CD4-positive, alpha-beta T cell (primary cell): ENCODE measurements around the gene DLX4. TPM values are rescaled to one million over a fixed set of nuclear protein-coding genes. Genes with fewer than 3 reads are reported as not detected.

Experiments
- ATAC-seq: fragments of 200-7000 bp; cut with Tn5 transposase; one replicate; pipeline ENCODE4 v1.10.0; 2022; ENCODE audit warnings: mild to moderate bottlenecking; ENCODE audit not compliant: poor library complexity
- CTCF ChIA-PET: fragments of 350-600 bp; sonication (Branson Sonifier 250); formaldehyde crosslinking; loops from one replicate; lab custom pipeline; 2021; ENCODE audit warnings: antibody characterized with exemption, inconsistent platforms; lab: Charles Lee
- POLR2A ChIA-PET: fragments of 350-600 bp; sonication (Branson Sonifier 250); formaldehyde crosslinking; loops from one replicate; lab custom pipeline; 2021; ENCODE audit warnings: antibody characterized with exemption, inconsistent platforms; lab: Charles Lee
- DNase-seq, 14 experiments: peaks; one replicate each; pipeline ENCODE4 v3.0.0-alpha.2; 2013 to 2020; ENCODE audit warnings: mixed read lengths in 2 of 14
- H3K27ac ChIP-seq, 2 donors: one replicate each; pipeline versions ENCODE4 v1.5.1 to v1.7.0; 2013; ENCODE audit warnings: low read length in 2 of 2, low read depth in 1 of 2, mild to moderate bottlenecking in 1 of 2
- H3K27me3 ChIP-seq, 2 experiments: 1 replicate in 1 of 2; 2 replicates in 1 of 2; pipeline versions ENCODE4 v1.6.1 to v1.7.0; 2013; ENCODE audit warnings: low read length in 2 of 2, control low read depth in 1 of 2, mild to moderate bottlenecking in 1 of 2, moderate library complexity in 1 of 2; ENCODE audit not compliant: insufficient read depth in 2 of 2, control insufficient read depth in 1 of 2
- H3K36me3 ChIP-seq: one replicate; pipeline ENCODE4 v1.6.1; 2013; ENCODE audit warnings: low read length, control low read depth; ENCODE audit not compliant: insufficient read depth
- H3K4me1 ChIP-seq: one replicate; pipeline ENCODE4 v1.6.1; 2013; ENCODE audit warnings: low read length, control low read depth; ENCODE audit not compliant: insufficient read depth
- H3K4me3 ChIP-seq: one replicate; pipeline ENCODE4 v1.5.1; 2013; ENCODE audit warnings: mild to moderate bottlenecking, low read length, moderate library complexity
- H3K9me3 ChIP-seq, 2 experiments: 1 replicate in 1 of 2; 2 replicates in 1 of 2; pipeline versions ENCODE4 v1.6.1 to v1.7.0; 2013; ENCODE audit warnings: low read length in 2 of 2, mild to moderate bottlenecking in 2 of 2, control low read depth in 1 of 2, moderate library complexity in 1 of 2; ENCODE audit not compliant: control insufficient read depth in 1 of 2, insufficient read depth in 1 of 2
- H3K27ac Mint-ChIP-seq: one replicate; pipeline ENCODE4 v1.8.0; 2020; ENCODE audit warnings: mixed read lengths
- H3K27me3 Mint-ChIP-seq: one replicate; pipeline ENCODE4 v1.8.0; 2021; ENCODE audit warnings: mixed read lengths
- H3K36me3 Mint-ChIP-seq: one replicate; pipeline ENCODE4 v1.8.0; 2021; ENCODE audit warnings: low read depth, mixed read lengths
- H3K4me1 Mint-ChIP-seq: one replicate; pipeline ENCODE4 v1.8.0; 2021; ENCODE audit warnings: low read depth, mixed read lengths
- H3K4me3 Mint-ChIP-seq: one replicate; pipeline ENCODE4 v1.8.0; 2020; ENCODE audit warnings: mild to moderate bottlenecking, mixed read lengths
- H3K9me3 Mint-ChIP-seq: one replicate; pipeline ENCODE4 v1.8.0; 2020; ENCODE audit warnings: mixed read lengths
- intact Hi-C, 2 experiments: fragments of 100-400 bp; cut with DNase I in 1 of 2; cut with micrococcal nuclease in 1 of 2; formaldehyde crosslinking; loops; one replicate each; pipeline versions ENCODE4 v1.15.1 to v1.9.0; 2023 to 2025; cut with DNase I, micrococcal nuclease
- total RNA-seq, 174 experiments: library from RNA in 2 of 174; stranded (reverse) in 2 of 174; gene quantifications; one replicate each; pipeline ENCODE4 v1.2.3 and lab custom pipeline; 2021 to 2026
- TF ChIP-seq, protein P1 (sequence below): fragments of 200-600 bp; IDR thresholded peaks from one replicate; pipeline ENCODE4 v1.8.0; 2022; ENCODE audit warnings: antibody characterized with exemption, mild to moderate bottlenecking

Gene DLX4
- total RNA-seq, 2 experiments from 2014 or later: 0.59 to 0.85 TPM

DNA sequence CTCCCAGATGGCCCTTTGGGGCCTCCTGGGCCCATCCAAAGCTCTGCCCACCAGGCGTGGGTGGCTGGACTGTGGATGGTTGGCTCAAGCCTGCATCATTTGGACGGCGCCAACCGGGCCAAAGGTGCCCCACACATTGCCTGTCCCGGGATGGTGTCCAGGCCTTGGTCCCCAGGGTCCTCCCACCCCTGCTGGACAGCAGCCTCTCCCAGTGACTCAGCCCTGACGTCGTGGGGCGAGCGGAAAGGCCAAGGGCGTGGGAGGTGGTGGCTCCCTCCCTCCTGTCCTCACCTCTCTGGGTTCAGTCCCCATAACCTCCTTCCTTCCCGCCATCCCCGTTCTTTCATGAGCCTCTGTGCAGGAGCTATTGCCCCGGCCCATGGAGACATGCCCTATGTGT lies 42.1 kb upstream of the DLX4 start:
- H3K36me3 Mint-ChIP-seq: no peaks in the 10 kb centered on the region
- ATAC-seq (no peak), DNase-seq (no peak)
- peaks cover 0 to 5% of the 10 kb centered on the region in 2 experiments for H3K9me3 ChIP-seq
- no peak overlapping the region for H3K27ac ChIP-seq
- CTCF ChIA-PET: interaction anchor here (0.7 kb wide), 1 partner anchor 26 kb away, joined by 3 read pairs; no protein-coding TSS in a partner anchor
- no peaks in the 10 kb centered on the region for H3K9me3 Mint-ChIP-seq
- TF ChIP-seq, protein P1, sequence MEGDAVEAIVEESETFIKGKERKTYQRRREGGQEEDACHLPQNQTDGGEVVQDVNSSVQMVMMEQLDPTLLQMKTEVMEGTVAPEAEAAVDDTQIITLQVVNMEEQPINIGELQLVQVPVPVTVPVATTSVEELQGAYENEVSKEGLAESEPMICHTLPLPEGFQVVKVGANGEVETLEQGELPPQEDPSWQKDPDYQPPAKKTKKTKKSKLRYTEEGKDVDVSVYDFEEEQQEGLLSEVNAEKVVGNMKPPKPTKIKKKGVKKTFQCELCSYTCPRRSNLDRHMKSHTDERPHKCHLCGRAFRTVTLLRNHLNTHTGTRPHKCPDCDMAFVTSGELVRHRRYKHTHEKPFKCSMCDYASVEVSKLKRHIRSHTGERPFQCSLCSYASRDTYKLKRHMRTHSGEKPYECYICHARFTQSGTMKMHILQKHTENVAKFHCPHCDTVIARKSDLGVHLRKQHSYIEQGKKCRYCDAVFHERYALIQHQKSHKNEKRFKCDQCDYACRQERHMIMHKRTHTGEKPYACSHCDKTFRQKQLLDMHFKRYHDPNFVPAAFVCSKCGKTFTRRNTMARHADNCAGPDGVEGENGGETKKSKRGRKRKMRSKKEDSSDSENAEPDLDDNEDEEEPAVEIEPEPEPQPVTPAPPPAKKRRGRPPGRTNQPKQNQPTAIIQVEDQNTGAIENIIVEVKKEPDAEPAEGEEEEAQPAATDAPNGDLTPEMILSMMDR: no peak
- peaks cover 8 to 11% of the 10 kb centered on the region in 2 experiments for H3K27me3 ChIP-seq
- H3K4me3 Mint-ChIP-seq: no peak overlapping the region
- H3K4me1 Mint-ChIP-seq: no peaks in the 10 kb centered on the region
- H3K27me3 Mint-ChIP-seq: peaks cover 64% of the 10 kb centered on the region
- POLR2A ChIA-PET: no interaction called here
- H3K4me1 ChIP-seq: no peaks in the 10 kb centered on the region
- intact Hi-C loops: no loop called here
- no peak overlapping the region for H3K27ac Mint-ChIP-seq
- H3K36me3 ChIP-seq: no peaks in the 10 kb centered on the region
- H3K4me3 ChIP-seq: no peak overlapping the region

DNA sequence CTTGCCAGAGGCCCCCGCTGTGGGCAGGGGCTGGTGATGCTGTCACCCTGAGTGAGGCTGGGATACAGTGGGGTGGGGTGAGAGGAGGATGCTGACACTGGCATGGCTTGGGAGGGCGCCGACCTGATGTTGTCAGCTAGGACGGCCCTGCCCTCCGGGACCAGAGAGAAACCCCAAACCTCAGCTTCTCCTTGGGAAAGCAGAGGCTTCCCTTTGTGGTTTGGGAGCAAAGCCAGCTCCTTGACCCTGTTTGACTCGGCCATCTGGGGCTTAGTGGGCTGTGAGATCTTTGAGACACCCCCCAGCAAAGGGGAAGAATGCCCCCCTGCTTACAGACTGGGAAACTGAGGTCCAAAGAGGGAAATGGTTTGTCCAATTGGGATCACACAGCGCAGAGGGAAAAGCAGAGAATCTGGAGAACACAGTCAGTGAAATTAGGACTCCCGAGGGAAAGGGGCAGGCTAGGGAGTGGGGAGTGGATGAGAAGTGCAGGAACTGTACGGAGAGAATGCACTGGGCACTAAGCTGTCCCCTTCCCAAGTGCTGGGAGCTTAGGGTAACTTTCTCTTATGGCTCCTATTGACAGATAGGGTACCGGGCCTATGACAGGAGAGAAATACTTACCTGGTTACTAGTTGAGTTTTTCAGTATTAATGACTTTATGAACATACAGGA lies 40.7 kb upstream of the DLX4 start:
- DNase-seq: no peak
- intact Hi-C loops: no loop called here
- Mint-ChIP-seq H3K4me3 (no peak overlapping the region), H3K4me1 (no peaks in the 10 kb centered on the region), H3K27me3 (peaks cover 60% of the 10 kb centered on the region), H3K27ac (no peak overlapping the region), H3K9me3 (no peaks in the 10 kb centered on the region), H3K36me3 (no peaks in the 10 kb centered on the region)
- H3K27ac ChIP-seq: no peak overlapping the region
- no peaks in the 10 kb centered on the region for H3K4me1 ChIP-seq
- CTCF ChIA-PET: no interaction called here
- POLR2A ChIA-PET: interaction anchor here (0.6 kb wide), 1 partner anchor 11 kb away, joined by 3 read pairs; no protein-coding TSS in a partner anchor
- TF ChIP-seq, protein P1: no peak
- H3K4me3 ChIP-seq: no peak overlapping the region
- ATAC-seq: no peak
- H3K27me3 ChIP-seq: peaks cover 8 to 20% of the 10 kb centered on the region in 2 experiments
- peaks cover 0 to 5% of the 10 kb centered on the region in 2 experiments for H3K9me3 ChIP-seq
- H3K36me3 ChIP-seq: no peaks in the 10 kb centered on the region

DNA sequence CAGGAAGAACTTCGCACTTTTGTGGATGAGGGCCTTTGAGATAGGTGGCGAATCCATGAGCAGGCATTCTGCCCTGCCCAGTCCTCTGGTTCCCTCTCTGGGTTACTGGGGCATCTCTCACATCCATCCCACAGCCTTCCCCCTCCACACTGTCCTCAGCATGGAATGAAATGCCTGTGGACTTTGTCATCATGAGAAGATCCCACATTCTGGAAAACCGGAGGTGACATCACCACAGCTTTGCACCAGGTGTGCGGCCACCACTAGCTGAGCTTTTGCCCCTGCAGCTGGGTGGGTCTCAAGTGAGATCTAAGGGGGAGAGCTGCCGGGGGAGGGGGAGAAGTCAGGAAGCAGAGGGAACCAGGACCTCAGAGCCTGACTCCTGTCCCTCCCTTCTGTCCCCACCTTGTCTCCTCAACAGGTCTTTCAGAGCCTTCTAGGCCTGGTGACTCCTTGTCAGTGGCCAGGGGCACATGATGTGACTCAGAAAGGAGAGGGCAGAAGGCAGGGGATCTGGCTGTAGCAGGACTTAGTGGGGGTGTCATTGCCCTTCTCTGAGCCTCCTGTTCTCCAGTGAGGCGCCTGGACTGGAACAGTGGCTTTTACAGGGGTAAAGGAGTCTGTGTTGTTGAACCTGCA lies 40.0 kb upstream of the DLX4 start:
- ATAC-seq (no peak), DNase-seq (no peak)
- CTCF ChIA-PET: no interaction called here
- H3K36me3 ChIP-seq: no peaks in the 10 kb centered on the region
- H3K4me3 ChIP-seq: no peak overlapping the region
- TF ChIP-seq, protein P1: no peak
- no peaks in the 10 kb centered on the region for H3K4me1 Mint-ChIP-seq
- H3K4me1 ChIP-seq: no peaks in the 10 kb centered on the region
- peaks cover 0 to 5% of the 10 kb centered on the region in 2 experiments for H3K9me3 ChIP-seq
- no peaks in the 10 kb centered on the region for H3K9me3 Mint-ChIP-seq
- H3K4me3 Mint-ChIP-seq: no peak overlapping the region
- no peak overlapping the region for H3K27ac ChIP-seq
- no peak overlapping the region for H3K27ac Mint-ChIP-seq
- peaks cover 67% of the 10 kb centered on the region for H3K27me3 Mint-ChIP-seq
- peaks cover 8 to 20% of the 10 kb centered on the region in 2 experiments for H3K27me3 ChIP-seq
- H3K36me3 Mint-ChIP-seq: no peaks in the 10 kb centered on the region
- intact Hi-C loops: no loop called here
- POLR2A ChIA-PET: no interaction called here
